Activated CD8-positive, alpha-beta memory T cell treated with anti-CD3 and anti-CD28 coated beads for 36 hours (primary cell): Measurements from ENCODE around the gene MRGPRF. TPM values are rescaled to one million over a fixed set of nuclear protein-coding genes. Genes with fewer than 3 reads are reported as not detected.

Source experiments
- CTCF ChIA-PET: fragments of 350-600 bp; sonication (Branson Sonifier 250); formaldehyde crosslinking; loops from one replicate; lab custom pipeline; 2021; ENCODE audit warnings: antibody characterized with exemption; lab: Charles Lee
- POLR2A ChIA-PET: fragments of 350-600 bp; sonication (Branson Sonifier 250); formaldehyde crosslinking; loops from one replicate; lab custom pipeline; 2021; ENCODE audit warnings: antibody characterized with exemption; lab: Charles Lee
- total RNA-seq, 2 experiments: library from RNA; stranded (reverse); gene quantifications; one replicate each; pipeline ENCODE4 v1.2.3, GENCODE V29; 2021

Gene MRGPRF
- total RNA-seq, 2 experiments from 2014 or later = not detected

DNA sequence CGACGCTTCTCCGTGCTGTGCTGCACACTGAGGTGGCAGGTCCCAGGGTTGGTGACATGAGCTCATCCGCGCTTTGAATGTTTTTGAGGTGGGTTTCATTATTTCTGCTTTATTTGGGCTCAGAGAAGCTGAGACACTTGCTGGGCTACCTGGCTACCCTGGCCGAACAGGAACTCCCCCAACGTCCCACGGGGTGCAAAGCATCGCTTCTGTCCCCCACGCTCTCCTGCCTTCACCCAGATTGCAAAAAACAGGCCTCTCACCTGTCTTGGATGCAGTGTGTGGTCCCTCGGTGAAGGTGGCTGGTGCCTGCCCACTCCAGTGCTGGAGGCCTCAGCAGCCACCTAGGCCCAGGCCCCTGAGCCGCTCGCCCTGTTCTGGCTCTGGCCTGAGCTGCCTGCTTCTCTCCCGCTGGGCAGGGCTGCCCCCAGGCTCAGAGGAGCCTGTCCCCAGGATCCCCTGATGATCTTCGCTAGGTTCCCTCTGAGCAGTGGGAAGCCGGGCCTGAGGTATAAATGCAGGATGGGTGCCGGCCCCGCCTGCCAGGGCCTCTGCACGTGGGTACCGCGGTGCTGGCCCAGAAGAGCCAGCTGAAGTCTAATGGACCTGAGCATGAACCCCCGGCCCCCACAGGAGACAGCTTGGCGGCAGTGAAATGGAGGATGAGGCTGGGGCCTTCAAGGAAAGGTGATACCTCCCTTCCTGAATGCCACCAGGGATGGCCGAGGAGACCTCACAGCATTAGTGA lies 16.5 kb downstream of the MRGPRF start:
- ChIA-PET POLR2A (no interaction called here), CTCF (no interaction called here)

GRCh38 chr11:68994894-68995285 lies 18.2 kb downstream of the MRGPRF start:
- POLR2A ChIA-PET = no interaction called here
- CTCF ChIA-PET = no interaction called here

GRCh38 chr11:68994161-68994893 lies 18.7 kb downstream of the MRGPRF start:
- ChIA-PET POLR2A (no interaction called here), CTCF (no interaction called here)

GRCh38 chr11:68993546-68993945 lies 19.5 kb downstream of the MRGPRF start:
- ChIA-PET CTCF (no interaction called here), POLR2A (no interaction called here)

DNA sequence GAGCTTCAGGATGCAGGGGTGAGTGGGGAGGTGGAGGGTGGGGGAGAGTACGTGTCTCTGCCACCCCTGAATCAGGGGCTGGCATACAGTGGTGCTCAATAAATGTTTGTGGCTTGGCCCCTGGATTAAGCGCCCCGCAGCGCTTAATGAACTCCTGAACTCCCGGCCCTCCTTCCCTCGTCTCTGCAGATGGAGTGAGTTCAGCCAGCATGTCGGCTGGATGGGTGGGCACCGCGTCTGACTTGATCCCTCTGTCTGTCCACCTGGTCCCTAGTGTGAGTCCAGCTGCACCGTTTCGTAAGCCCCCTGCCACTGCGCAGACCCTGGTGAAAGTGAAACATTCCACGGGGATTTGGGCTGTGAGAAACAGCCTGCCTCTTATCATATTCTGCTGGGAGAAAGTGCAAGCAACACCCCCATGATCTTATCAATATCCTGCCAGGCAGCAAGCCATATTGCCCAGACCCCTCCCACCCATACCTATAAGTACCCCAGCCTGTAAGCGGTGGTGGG lies 20.2 kb downstream of the MRGPRF start:
- ChIA-PET CTCF (no interaction called here), POLR2A (no interaction called here)

DNA sequence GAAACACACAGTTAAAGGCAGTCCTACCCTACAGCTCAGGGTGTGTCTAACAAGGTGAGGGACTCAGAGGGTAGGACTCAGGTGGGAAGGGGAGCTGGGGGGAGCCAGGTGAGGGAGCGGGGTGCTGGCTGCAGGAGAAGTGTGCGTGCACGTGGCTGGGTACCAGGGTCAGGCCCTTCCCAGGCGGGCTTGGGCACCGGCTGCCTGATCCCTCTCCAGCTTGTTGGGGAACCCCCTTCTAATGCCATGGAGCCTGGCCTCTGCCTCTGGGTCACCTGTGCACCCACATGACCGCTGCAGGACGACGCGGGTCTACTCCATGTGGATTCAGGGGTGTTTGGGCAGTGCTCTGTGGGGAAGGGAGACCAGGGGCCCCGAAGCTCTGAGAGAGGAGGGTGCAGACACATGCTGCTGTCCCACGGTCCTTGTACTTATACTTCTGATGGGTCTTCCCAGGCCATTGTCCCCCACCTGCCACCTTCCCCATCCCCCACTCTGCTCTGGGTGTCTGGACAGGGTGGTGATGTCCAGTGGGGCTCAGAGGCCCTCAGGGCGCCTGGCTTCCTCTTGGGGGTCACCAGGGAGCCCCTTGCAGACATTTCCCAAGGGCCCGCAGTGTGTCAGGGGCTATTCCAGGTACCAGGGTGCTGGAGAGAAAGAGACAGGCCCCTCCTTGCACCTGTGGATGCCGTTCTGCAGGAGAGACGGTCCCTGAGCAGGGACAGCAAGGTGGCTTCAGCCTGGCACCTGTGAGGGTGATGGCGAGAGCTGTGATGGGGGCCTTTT lies 21.9 kb downstream of the MRGPRF start:
- POLR2A ChIA-PET = no interaction called here
- CTCF ChIA-PET = no interaction called here

GRCh38 chr11:68989936-68990606 lies 23.0 kb downstream of the MRGPRF start:
- POLR2A ChIA-PET = no interaction called here

GRCh38 chr11:68988491-68988890 lies 24.6 kb downstream of the MRGPRF start:
- POLR2A ChIA-PET = no interaction called here
- CTCF ChIA-PET = no interaction called here

More at GRCh38 chr11:68989936-68990606, 23.0 kb downstream of the MRGPRF start:
- CTCF ChIA-PET = no interaction called here

DNA sequence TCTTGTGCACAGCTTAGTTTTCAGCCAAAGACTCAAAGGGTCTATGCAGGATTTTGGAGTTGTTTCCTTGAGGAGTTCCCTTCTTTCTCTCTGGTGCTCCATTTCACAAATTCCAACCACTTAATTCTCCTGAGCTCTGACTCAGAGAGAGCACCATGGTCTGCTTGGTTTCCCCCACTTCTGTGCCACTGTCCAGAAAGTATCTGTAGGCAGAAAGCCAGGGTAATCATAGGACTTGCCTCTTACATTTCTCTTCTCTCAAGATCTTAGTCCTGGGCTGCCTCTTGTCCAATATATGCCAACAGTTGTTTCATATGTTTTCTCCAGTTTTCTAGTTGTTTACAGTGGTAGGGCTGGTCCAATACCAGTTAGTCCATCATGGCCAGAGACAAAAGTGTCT lies 25.8 kb downstream of the MRGPRF start:
- ChIA-PET CTCF (no interaction called here), POLR2A (interaction anchor here (0.7 kb wide), 1 partner anchor 1337 kb away, joined by 4 read pairs; no protein-coding TSS in a partner anchor)

- POLR2A ChIA-PET = no interaction called here
- CTCF ChIA-PET = no interaction called here
Observed at GRCh38 chr11:68983801-68984200, 29.2 kb downstream of the MRGPRF start.

DNA sequence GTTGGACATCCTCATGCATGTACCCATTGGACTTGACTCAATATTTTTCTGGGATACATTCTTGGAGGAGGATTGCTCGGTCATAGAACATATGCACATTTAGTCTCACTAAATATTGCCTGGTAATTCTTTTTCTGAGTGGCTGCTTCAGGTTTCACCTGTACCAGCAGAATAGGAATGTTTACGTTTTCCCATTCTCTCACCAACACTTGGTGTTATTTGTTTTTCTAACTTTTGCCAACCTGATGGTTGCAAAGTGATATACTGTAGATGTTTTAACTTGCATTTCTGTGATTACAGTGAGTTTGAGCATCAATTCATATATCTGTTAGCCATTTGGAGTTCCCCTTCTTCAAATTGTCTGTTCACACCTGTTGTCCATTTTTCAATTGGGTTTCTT lies 30.9 kb downstream of the MRGPRF start:
- ChIA-PET POLR2A (no interaction called here), CTCF (no interaction called here)

- CTCF ChIA-PET = no interaction called here
- POLR2A ChIA-PET = no interaction called here
Observed at GRCh38 chr11:68980776-68981065, 32.3 kb downstream of the MRGPRF start, which contains the start of gene MRGPRD. Gene MRGPRD (minus strand): TSS chr11:68980986. CDS start chr11:68980986, 0 bp downstream.

DNA sequence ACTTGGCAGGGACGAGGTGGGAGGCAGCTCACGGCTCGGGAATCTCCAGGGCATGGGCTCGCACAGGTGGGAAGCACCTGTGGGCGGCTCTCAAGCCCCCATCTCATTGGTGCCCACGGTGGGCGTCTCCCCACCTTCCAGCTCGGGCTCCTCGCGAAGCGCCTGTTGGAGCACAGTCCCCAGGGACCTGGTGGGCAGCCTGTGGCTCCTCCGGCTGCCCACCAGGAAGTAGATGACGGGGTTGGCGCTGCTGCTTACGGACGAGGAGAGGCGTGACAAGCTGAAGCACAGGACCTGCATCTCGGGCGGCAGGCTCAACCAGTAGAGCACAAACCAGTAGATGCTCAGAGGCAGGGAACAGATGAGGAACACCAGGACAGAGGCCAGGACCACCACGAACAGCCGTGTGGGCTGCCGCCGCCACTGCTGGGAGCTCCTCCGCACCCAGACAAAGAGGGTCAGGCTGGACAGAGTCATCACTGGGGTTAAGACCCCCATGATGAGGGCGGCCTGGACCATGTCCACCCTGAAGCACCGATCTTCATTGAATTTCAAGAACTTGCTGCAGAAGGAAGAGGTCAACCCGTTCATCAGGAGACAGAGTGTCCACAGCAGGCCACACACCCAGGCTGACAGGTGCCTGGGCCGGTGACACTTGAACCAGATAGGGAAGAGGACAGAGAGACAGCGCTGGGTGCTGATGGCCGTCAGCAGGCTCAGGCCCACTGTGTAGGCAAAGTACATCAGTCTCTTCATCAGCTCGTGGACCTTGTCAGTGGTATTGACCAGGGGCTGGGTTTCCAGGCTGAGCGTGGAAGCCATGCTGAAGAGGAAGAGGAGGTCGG lies 32.9 kb downstream of the MRGPRF start:
- ChIA-PET CTCF (no interaction called here), POLR2A (no interaction called here)

- POLR2A ChIA-PET = no interaction called here
- CTCF ChIA-PET = no interaction called here
Observed at GRCh38 chr11:68978931-68979594, 34.0 kb downstream of the MRGPRF start.

GRCh38 chr11:68978626-68978930 lies 34.5 kb downstream of the MRGPRF start:
- ChIA-PET POLR2A (no interaction called here), CTCF (no interaction called here)

GRCh38 chr11:68977781-68978625 lies 35.0 kb downstream of the MRGPRF start:
- ChIA-PET CTCF (no interaction called here), POLR2A (no interaction called here)

DNA sequence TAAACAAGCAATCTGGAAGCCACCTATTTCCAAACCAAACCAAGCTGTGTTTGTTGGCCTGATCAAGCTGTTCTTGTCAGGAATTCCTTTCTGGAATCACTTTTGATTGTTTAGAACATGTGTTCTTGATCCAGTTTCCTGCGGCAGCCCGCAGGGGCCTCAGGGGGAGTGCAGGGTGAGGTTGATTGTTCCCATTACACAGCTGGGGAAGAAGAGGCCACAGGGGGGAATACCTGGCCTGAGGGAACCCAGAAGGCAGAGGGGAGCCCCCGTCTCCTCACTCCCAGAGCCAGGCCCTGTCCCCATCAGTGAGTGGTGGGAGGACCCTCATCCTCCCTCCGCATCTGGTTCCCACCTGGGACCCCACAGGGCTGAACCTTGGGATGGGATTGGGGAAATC lies 36.5 kb downstream of the MRGPRF start:
- POLR2A ChIA-PET = no interaction called here
- CTCF ChIA-PET = no interaction called here

DNA sequence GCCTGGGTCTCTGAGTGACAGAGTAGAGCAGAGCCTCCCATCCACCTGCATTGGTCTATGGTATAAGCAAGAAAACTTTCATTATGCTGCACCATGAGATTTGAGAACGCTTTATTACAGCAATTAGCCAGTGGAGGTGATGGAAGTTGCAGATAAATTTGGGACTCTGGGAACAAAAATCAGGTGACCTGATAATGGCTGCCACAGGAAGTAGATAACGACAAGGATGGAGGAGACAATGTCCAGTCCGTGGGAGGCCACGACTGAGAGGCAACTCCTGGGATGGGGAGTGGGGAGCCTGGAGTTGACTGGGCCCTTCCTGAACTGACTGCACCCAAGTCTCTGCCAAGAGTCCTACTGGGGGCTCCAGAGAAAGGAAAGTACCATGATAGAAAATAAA lies 37.0 kb downstream of the MRGPRF start:
- CTCF ChIA-PET = no interaction called here
- POLR2A ChIA-PET = no interaction called here
